ENCODE measurements around the gene CCDC201.

- TF ChIP-seq CTCF (IDR thresholded peaks at IDR 0.05) (no peak), POLR2A (IDR thresholded peaks at IDR 0.05) (no peak)
These were observed 36.7 kb upstream of the CCDC201 start for GRCh38 chr7:45909561-45909960.
